ENCODE results near the gene MAP4K3. TPM values are rescaled to one million over a fixed set of nuclear protein-coding genes. Genes with fewer than 3 reads are reported as not detected.
A peak's percentile ranks its signal among the peaks of the same experiment; 100 is the strongest.

Gene MAP4K3
- total and polyA plus RNA-seq, 2 donors (not counting 1 experiment from before 2014, with no cell fraction given): 1.3 to 28.3 TPM

DNA sequence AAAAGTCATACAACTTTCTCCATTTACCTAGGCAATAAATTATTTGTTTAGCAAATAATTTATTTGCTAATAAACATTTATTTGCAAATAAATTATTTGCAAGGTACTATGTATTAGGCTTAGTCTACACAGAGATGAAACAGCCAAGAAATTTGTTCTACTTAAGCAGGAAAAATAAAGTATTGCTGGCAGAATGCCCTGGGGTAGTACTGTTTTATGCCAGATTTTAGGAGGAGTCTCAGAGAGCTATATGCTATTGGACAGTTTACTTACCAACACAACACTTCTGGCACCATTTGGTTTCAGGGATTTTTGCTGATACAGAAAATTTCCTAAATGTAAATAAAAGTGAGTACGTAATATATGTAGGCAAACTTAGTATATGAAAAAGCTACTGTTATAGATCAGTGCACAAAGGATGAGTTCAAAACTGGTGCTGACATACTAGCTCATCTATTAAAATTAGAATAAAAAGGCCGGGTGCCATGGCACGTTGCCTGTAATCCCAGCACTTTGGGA lies 170.1 kb downstream of the MAP4K3 start:
- Histone ChIP-seq H3K9me3 (ENCODE audit: control extremely low read depth in 1 of 3, control insufficient read depth in 2 of 3, insufficient read depth in 1 of 3, low read length in 2 of 3) (no peaks in the 10 kb centered on the region), H3K79me2 (ENCODE audit: control insufficient read depth, insufficient read depth, low read length) (no peaks in the 10 kb centered on the region), H3K4me3 (ENCODE audit: control extremely low read depth in 1 of 5, extremely low read depth in 1 of 5, insufficient read depth in 1 of 5, low read depth in 2 of 5, low read length in 4 of 5) (no peak overlapping the region), H3K27ac (ENCODE audit: low read length in 2 of 2) (no peak overlapping the region), H3K9ac (ENCODE audit: low read length) (no peak overlapping the region), H4K20me1 (ENCODE audit: control insufficient read depth, insufficient read depth, low read length, poor library complexity, severe bottlenecking) (no peaks in the 10 kb centered on the region), H3K27me3 (replicated peaks in 1 of 4; ENCODE audit: control extremely low read depth in 1 of 4, control insufficient read depth in 3 of 4, insufficient read depth in 4 of 4, low read length in 3 of 4) (no peaks in the 10 kb centered on the region), H3K4me1 (ENCODE audit: control insufficient read depth in 2 of 2, insufficient read depth in 2 of 2, low read length in 2 of 2) (peaks cover 20 to 25% of the 10 kb centered on the region in 2 donors), H3K36me3 (replicated peaks in 1 of 2; ENCODE audit: control extremely low read depth in 1 of 2, control insufficient read depth in 1 of 2, extremely low read depth in 1 of 2, insufficient read depth in 2 of 2, low read length in 1 of 2) (no peaks in the 10 kb centered on the region), H2AFZ (ENCODE audit: insufficient read depth, low read depth, low read length, poor library complexity, severe bottlenecking) (no peak overlapping the region), H3K4me2 (replicated peaks; ENCODE audit: low read depth, low read length, poor library complexity, severe bottlenecking) (no peak overlapping the region)
- Mint-ChIP-seq H3K27ac (no peak overlapping the region), H3K9me3 (ENCODE audit: insufficient read depth) (no peaks in the 10 kb centered on the region), H3K27me3 (no peaks in the 10 kb centered on the region), H3K4me1 (peaks cover 30% of the 10 kb centered on the region), H3K4me3 (no peak overlapping the region)
- ChIA-PET CTCF (interaction anchor here (0.7 to 1.3 kb wide), 2 partner anchors 111 to 148 kb away, joined by 3 read pairs; no protein-coding TSS in a partner anchor), POLR2A (no interaction called here)
- no peak for ATAC-seq (ENCODE audit: low read depth)
- TF ChIP-seq, protein P1, sequence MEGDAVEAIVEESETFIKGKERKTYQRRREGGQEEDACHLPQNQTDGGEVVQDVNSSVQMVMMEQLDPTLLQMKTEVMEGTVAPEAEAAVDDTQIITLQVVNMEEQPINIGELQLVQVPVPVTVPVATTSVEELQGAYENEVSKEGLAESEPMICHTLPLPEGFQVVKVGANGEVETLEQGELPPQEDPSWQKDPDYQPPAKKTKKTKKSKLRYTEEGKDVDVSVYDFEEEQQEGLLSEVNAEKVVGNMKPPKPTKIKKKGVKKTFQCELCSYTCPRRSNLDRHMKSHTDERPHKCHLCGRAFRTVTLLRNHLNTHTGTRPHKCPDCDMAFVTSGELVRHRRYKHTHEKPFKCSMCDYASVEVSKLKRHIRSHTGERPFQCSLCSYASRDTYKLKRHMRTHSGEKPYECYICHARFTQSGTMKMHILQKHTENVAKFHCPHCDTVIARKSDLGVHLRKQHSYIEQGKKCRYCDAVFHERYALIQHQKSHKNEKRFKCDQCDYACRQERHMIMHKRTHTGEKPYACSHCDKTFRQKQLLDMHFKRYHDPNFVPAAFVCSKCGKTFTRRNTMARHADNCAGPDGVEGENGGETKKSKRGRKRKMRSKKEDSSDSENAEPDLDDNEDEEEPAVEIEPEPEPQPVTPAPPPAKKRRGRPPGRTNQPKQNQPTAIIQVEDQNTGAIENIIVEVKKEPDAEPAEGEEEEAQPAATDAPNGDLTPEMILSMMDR (IDR thresholded peaks at IDR 0.05): no peak
- TF ChIP-seq EZH2 (IDR thresholded peaks at IDR 0.05; ENCODE audit: borderline replicate concordance, insufficient read depth, low read depth, low read length, poor library complexity, severe bottlenecking): no peak
- no CpG with 5 or more reads among the region's 3 CpGs for WGBS (ENCODE audit: insufficient coverage)
- intact Hi-C loops (cut with micrococcal nuclease): loop anchor here (10.0 kb wide), 1 partner anchor 228 kb away; no protein-coding TSS in a partner anchor
- DNase-seq: no peak

DNA sequence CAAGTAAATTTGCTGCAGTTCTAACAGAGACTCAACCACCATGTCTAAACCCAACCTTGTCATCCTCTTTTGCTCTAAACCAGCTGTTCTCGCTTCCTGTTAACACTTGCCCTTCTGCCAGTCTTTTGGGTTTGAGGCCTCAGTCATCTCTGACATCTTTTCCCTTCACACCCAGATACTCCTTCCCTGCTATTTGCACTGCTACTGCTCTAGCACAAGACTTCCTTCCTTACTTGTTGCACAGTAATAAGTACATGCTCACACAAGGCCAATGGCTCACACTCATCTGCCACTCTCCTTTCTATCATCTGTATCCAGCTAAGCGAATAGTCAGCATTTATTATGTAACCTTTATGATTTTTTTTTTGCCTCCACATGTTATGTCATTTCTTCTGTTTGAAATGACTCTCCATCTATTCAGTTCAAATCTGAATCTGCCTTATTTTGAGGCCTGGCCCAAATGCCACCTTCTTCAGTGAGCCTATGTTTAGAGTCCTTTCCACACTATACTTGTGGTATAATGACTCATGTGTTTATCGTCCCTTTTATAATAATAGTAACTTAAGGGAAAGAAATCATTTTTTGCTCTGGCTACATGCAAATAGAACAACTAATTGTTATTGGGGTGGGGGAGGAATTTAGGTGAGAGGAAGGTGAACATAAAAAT lies 170.8 kb downstream of the MAP4K3 start:
- Histone ChIP-seq H3K4me3 (ENCODE audit: control extremely low read depth in 1 of 5, extremely low read depth in 1 of 5, insufficient read depth in 1 of 5, low read depth in 2 of 5, low read length in 4 of 5) (no peak overlapping the region), H3K27ac (ENCODE audit: low read length in 2 of 2) (peak overlapping the region; percentile 33 to 73), H3K4me1 (ENCODE audit: control insufficient read depth in 2 of 2, insufficient read depth in 2 of 2, low read length in 2 of 2) (peaks cover 20 to 25% of the 10 kb centered on the region in 2 donors), H3K36me3 (replicated peaks in 1 of 2; ENCODE audit: control extremely low read depth in 1 of 2, control insufficient read depth in 1 of 2, extremely low read depth in 1 of 2, insufficient read depth in 2 of 2, low read length in 1 of 2) (no peaks in the 10 kb centered on the region), H2AFZ (ENCODE audit: insufficient read depth, low read depth, low read length, poor library complexity, severe bottlenecking) (peak overlapping the region; percentile 53), H3K9ac (ENCODE audit: low read length) (no peak overlapping the region), H4K20me1 (ENCODE audit: control insufficient read depth, insufficient read depth, low read length, poor library complexity, severe bottlenecking) (no peaks in the 10 kb centered on the region), H3K79me2 (ENCODE audit: control insufficient read depth, insufficient read depth, low read length) (no peaks in the 10 kb centered on the region), H3K4me2 (replicated peaks; ENCODE audit: low read depth, low read length, poor library complexity, severe bottlenecking) (peak overlapping the region; percentile 50), H3K27me3 (replicated peaks in 1 of 4; ENCODE audit: control extremely low read depth in 1 of 4, control insufficient read depth in 3 of 4, insufficient read depth in 4 of 4, low read length in 3 of 4) (no peaks in the 10 kb centered on the region), H3K9me3 (ENCODE audit: control extremely low read depth in 1 of 3, control insufficient read depth in 2 of 3, insufficient read depth in 1 of 3, low read length in 2 of 3) (no peaks in the 10 kb centered on the region)
- peak overlapping the region; percentile 73 for H3K4me3 Mint-ChIP-seq
- CTCF ChIA-PET: no interaction called here
- ATAC-seq (ENCODE audit: low read depth): peak; percentile 61
- peak overlapping the region; percentile 91 for H3K27ac Mint-ChIP-seq
- H3K4me1 Mint-ChIP-seq: peaks cover 30% of the 10 kb centered on the region
- 82% methylated on average over 2 of the region's 3 CpGs for WGBS (ENCODE audit: insufficient coverage)
- peak; percentile 40 for DNase-seq
- H3K9me3 Mint-ChIP-seq (ENCODE audit: insufficient read depth): no peaks in the 10 kb centered on the region
- TF ChIP-seq, protein P1 (IDR thresholded peaks at IDR 0.05): no peak
- no peak for TF ChIP-seq EZH2 (IDR thresholded peaks at IDR 0.05; ENCODE audit: borderline replicate concordance, insufficient read depth, low read depth, low read length, poor library complexity, severe bottlenecking)
- POLR2A ChIA-PET: no interaction called here
- no peaks in the 10 kb centered on the region for H3K27me3 Mint-ChIP-seq
- intact Hi-C loops (cut with micrococcal nuclease): loop anchor here (10.0 kb wide), 1 partner anchor 229 kb away; no protein-coding TSS in a partner anchor

Measured in B cell (primary cell).